DMS 273 (cell line): Measurements from ENCODE around the gene ZMYND8.

ENCODE experiments used
- DNase-seq: peaks from one replicate; lab custom pipeline; 2025; ENCODE audit not compliant: unreplicated experiment; lab: John Stamatoyannopoulos, UW

The ZMYND8 gene

GRCh38 chr20:47335251-47336128, 21.0 kb downstream of the ZMYND8 start:
- no peak for DNase-seq

GRCh38 chr20:47334022-47334551, 22.4 kb downstream of the ZMYND8 start:
- no peak for DNase-seq

- DNase-seq: no peak
Measured at GRCh38 chr20:47332381-47333206, 23.9 kb downstream of the ZMYND8 start.

GRCh38 chr20:47330933-47331708, 25.4 kb downstream of the ZMYND8 start:
- DNase-seq: peak; percentile 28

GRCh38 chr20:47330071-47330470, 26.4 kb downstream of the ZMYND8 start:
- DNase-seq: peak; percentile 65

- no peak for DNase-seq
Measured at GRCh38 chr20:47328129-47328528, 28.4 kb downstream of the ZMYND8 start.

GRCh38 chr20:47327711-47328110, 28.8 kb downstream of the ZMYND8 start:
- no peak for DNase-seq

GRCh38 chr20:47326658-47327268, 29.7 kb downstream of the ZMYND8 start:
- DNase-seq: no peak

GRCh38 chr20:47325242-47325641, 31.3 kb downstream of the ZMYND8 start:
- DNase-seq: no peak

GRCh38 chr20:47320990-47321805, 35.3 kb downstream of the ZMYND8 start:
- DNase-seq: no peak

- DNase-seq: no peak
Measured at GRCh38 chr20:47319517-47320252, 36.8 kb downstream of the ZMYND8 start.

GRCh38 chr20:47318586-47319516, 37.6 kb downstream of the ZMYND8 start:
- no peak for DNase-seq

- DNase-seq: no peak
Measured at GRCh38 chr20:47318027-47318585, 38.4 kb downstream of the ZMYND8 start.

- DNase-seq: peak; percentile 38
Measured at GRCh38 chr20:47317127-47317895, 39.2 kb downstream of the ZMYND8 start.

- DNase-seq: no peak
Measured at GRCh38 chr20:47316776-47317126, 39.7 kb downstream of the ZMYND8 start.

GRCh38 chr20:47315339-47316056, 41.0 kb downstream of the ZMYND8 start:
- DNase-seq: peak; percentile 58
